Activated CD4-positive, alpha-beta T cell treated with anti-CD3 and anti-CD28 coated beads, Interleukin-2, Interleukin-4, amounts not matched to agents 100 ng/mL and 50 ng/mL, durations not matched to agents 16 hours and 8 hours (primary cell): Measurements from ENCODE around the gene FAM163B.
"Not testable (repeated sequence)": the region's sequence is repeated elsewhere in the genome, so short reads cannot be mapped to it uniquely, and the experiment has no call there.

ENCODE experiments used
- DNase-seq: peaks from one replicate; pipeline ENCODE4 v3.0.0-alpha.2; 2020; ENCODE audit warnings: low spot score

Gene FAM163B

DNA sequence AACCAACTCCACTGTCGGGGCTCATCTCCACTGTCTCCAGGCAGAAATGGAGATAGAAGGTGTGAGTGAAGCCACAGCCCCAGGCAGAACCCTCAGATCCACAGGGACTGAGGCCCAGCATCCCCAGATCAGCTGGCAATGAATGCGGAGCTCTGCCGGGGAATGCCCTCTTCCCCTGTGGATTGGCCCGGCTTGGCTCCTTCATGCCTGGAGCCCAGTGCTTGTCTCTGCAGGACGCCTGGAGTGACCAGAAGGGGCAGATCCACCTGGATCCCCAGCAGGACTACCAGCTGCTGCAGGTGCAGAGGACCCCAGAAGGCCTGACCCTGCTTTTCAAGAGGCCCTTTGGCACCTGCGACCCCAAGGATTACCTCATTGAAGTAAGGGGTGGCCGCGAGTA, 30.4 kb upstream of the FAM163B start:
- DNase-seq, result no peak

DNA sequence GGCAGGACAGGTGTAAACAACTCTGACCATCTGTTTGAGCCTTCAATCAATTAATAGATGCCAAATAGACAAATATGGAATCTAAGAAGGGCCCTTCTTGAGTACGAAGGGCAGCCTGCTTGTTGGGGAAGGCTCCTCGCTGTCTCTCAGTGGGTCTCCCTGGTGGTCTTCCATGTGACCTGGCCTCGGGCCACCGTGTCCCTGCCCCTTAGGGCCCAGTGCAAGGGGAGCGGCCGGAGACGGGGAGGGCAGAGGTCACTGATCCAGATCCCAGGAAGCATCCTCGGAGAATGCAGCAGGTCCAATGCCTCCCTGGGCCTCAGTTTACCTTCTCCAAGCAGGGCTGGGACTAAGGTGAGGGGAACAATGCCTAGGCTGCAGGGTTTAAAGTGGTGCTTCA, 29.5 kb upstream of the FAM163B start:
- no peak for DNase-seq

DNA sequence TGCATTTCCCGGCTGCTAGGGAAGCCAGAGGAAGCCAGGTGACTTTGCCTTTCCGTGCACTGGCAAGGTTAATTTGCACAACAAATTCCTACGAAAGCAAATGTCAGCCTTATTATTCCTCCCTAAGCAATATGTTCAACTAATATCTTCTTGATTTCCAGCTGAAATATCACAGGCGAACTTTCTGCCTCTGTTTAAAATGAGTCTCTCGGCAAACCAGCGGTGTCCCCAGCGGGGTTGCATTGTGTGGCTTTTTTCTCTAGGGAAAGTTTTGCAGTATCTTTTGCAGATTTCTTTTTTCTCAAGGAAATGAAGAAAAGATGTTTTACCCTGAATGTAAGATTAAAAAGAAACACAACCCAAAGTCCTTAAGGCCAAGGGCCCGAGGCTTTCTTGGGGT, 28.9 kb upstream of the FAM163B start:
- DNase-seq, result no peak

- DNase-seq, result no peak
Observed at GRCh38 chr9:133637451-133638055, 28.4 kb upstream of the FAM163B start.

DNA sequence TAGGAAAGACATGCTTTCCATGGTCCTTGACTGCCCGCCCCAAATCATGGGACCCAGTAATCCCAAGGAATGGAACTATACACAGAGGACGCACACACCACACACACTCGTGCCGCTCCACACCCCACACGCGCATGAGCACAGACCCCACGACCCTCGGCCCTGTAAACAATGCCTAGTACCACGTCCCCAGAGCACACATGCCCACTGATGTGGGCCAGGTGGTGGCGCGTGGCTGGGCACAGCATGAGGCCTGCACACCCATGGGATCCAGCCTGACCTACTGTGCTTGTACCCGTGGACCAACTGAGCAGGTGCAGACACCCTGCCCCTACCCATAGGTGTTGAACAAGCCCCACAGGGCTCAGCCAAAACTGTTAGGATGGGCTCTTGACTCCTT, 27.7 kb upstream of the FAM163B start:
- DNase-seq, result no peak

DNA sequence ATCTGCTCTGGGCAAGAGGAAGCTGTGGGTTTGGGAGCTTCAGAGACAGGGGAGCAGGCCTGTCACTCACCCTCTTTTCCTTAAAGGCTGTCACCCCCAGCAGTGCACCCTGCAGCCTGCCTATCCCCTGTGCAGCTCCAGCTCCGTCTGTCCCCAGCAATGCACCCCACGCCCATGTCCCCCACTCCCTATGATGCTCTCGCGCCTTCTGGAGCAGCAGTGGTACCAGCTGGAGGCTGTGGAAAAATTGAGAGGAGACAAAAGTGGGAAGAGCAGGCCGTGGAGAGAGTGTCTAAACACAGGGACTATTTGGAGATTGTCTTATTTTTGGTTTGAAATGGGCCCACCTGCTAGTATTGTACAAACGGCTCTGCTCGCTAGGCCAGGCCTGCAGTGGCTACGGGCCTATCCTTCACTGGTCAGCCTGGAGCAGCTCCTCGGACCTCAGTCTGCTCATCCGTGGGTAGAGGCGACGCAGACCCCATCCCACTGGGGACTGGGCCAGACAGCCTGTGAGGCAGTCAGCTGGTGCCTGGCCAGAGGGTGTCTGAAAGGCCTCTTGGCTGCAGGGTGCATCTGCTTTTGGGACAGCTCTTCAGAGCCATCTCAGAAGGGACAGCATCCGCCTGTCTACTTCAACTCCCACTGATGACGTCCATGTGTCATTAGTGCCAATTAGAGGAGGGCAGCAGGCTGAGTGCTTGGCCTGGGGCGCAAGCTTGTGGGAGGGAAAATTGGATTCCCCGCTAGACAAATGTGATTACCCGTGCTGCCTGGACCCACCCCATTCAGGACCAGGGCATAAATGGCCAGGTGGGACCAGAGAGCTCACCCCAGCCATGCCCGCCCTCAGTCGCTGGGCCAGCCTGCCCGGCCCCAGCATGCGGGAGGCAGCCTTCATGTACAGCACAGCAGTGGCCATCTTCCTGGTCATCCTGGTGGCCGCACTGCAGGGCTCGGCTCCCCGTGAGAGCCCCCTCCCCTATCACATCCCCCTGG, 26.6 kb upstream of the FAM163B start, which contains the start of gene DBH:
Gene DBH (plus strand): TSS at position 831 of the 999 bp plus-strand sequence. CDS start 9 bp downstream, at position 840.
- no peak for DNase-seq

GRCh38 chr9:133635098-133635497, 25.9 kb upstream of the FAM163B start:
- no peak for DNase-seq

DNA sequence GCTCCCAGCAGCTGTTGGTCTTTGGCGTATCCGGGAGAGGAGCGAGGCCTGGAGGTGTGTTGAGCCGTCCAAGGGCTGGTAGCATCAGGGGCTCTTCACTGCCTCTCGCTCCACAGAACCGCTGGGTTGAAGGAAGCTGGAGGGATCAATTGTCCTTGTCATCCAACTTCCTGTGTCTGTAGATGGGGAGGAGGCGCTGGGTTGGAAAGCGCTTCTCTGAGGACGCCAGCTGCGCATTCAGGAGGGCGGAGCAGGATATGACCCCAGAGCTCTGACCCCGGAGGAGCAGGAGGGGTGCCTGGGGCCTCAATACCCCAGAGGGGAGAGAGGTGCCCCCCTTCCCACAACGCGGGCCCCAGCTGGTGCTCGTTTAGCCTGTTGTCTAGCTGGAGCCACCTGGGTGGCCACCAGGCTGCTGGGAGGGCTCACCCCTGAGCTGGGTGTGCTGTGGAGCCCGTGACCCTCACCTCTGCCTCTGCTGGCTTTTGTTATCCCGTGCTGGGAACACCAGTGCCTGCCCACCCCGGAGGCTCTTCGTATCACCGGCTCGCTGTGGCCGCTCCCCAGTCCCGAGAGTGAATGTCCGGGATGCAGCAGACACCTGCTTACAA, 25.0 kb upstream of the FAM163B start:
- DNase-seq, result no peak

DNA sequence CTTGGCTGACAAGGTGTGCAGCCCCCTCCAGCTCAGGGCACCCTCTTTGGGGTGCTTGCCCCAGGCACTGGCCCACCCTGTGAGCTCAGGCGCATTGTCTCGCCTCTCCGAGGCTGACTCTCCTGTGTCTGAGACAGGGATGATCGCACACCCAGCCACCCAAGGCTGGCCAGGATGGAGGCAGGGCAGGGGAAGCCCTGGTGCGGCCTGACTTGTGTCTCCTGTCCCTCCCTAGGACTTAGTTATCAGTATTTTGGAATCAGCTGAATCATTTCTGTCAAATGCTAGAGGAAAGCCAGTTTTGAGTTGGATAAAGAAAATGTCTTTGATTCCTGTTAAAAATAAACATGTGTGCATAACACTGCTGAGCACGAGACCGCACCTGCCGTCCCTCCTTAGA, 24.5 kb upstream of the FAM163B start:
- DNase-seq, result no peak

- no peak for DNase-seq
Observed at GRCh38 chr9:133632806-133633680, 23.9 kb upstream of the FAM163B start.

GRCh38 chr9:133631111-133631510, 21.9 kb upstream of the FAM163B start:
- DNase-seq, result no peak

GRCh38 chr9:133629221-133630110, 20.3 kb upstream of the FAM163B start:
- no peak for DNase-seq

- no peak for DNase-seq
Observed at GRCh38 chr9:133628766-133629165, 19.6 kb upstream of the FAM163B start.

DNA sequence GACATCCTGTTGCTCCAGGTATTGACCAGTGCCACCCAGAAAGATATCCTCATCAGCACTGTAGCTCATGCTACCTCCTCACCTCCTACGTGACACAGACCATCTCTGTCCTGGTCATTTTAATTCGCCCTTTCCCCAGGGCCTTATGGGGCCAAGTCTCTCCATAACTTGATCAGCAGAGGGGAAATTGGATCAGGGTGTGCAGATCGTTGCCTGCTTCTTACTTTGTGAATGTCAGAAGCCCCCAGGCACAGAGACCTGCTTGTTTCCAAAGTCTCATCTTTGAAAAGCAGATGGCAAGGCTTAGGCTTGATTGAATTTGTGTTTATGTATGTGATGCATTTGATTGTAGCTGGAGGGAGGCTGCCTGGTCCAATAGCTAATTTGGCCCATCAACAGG, 18.2 kb upstream of the FAM163B start:
- no peak for DNase-seq

DNA sequence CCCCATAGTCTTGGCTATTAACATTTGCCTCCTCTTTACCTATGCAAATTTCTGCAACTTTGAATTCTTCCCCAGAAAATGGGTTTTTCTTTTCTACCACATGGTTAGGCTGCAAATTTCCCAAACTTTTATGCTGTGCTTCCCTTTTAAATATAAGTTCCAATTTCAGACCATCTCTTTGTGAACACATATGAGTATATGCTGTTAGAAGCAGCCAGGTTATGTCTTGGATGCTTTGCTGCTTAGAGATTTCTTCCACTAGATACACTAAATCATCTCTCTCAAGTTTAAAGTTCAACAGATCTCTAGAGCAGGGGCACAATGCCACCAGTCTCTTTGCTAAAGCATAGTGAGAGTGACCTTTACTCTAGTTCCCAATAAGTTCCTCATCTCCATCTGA, 16.8 kb upstream of the FAM163B start:
- DNase-seq, result not testable (repeated sequence)

GRCh38 chr9:133622555-133622954, 13.4 kb upstream of the FAM163B start:
- DNase-seq, result no peak

DNA sequence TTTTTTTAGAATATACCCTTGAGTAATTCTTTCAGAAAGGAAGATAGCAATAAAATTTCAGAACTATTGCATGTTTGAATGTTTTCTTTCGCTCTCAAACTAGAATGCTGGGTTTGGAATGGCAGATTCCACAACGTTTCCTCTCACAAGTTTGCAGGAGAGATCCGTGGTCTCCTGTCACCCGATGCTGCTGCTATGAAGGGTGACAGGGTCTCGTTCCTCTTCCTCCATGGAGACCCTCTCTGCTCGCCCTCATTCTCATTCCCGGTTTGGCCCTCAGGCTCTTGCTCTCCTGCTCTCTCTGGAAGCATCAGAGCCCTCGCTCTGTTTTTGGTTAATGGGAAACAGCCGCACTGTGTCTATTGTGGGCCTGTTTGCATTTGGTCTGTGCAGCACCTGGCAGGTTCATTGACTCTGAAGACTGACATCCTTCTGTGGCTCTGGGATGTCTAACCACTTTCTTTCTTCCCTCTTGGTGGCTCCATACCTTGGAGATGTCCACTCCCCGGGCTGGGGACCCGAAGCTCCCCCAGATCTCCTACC, 12.6 kb upstream of the FAM163B start:
- no peak for DNase-seq

DNA sequence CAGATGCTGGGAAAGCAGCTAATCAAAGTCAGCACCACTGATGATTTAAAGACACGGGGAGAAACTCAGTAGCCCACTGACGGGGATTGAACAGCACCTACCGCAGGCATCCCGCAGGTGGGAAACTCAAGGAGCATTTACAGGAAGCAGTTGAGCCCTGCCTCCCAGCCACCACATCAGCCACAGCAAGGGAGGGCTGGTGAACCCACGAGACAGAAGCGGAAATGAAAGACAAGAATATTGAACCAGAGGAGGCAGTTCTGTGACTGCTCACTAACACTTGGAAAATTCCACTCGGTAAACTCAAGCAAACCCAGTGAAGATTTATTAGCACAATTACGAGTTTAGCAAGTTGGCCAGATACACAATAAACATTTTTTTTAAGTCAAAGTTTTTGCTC, 10.6 kb upstream of the FAM163B start:
- peak; percentile 18 for DNase-seq

- DNase-seq, result no peak
Observed at GRCh38 chr9:133618726-133619125, 9.5 kb upstream of the FAM163B start.

- DNase-seq, result no peak
Observed at GRCh38 chr9:133616643-133617405, 7.6 kb upstream of the FAM163B start.
